HCT116 (cell line): ENCODE measurements around the gene PSME4. TPM values are rescaled to one million over a fixed set of nuclear protein-coding genes. Genes with fewer than 3 reads are reported as not detected.

ENCODE experiments used
- ATAC-seq: fragments of 200-7000 bp; cut with Tn5 transposase; 2 replicates; pipeline ENCODE4 v1.9.1; 2020; ENCODE audit warnings: mild to moderate bottlenecking, moderate library complexity
- BruUV-seq: library from RNA; stranded (reverse); fragments of 400-500 nt; replicated peaks from 2 replicates; lab custom pipeline; 2021; lab: Mats Ljungman, UMichigan
- CTCF ChIA-PET: fragments of 300-600 bp; sonication (Branson Sonifier 250); formaldehyde crosslinking; loops from one replicate; lab custom pipeline; 2021; ENCODE audit warnings: antibody characterized with exemption; lab: Charles Lee
- POLR2A ChIA-PET: fragments of 300-600, 350-600 bp; sonication (Branson Sonifier 250); formaldehyde crosslinking; loops from one replicate; lab custom pipeline; 2021; ENCODE audit warnings: antibody characterized with exemption; lab: Charles Lee
- RAD21 ChIA-PET, 2 experiments: fragments of 300-600 bp; sonication (Branson Sonifier 250); formaldehyde crosslinking; loops; one replicate each; lab custom pipeline; 2023; ENCODE audit warnings: low total read pairs in 2 of 2; ENCODE audit not compliant: uncharacterized antibody in 2 of 2, unreplicated experiment in 2 of 2, low non-redundant PET in 1 of 2; lab: Charles Lee
- DNase-seq: peaks from one replicate; pipeline ENCODE4 v3.0.0-alpha.2; 2010; ENCODE audit warnings: low read depth, low spot score
- H2AFZ ChIP-seq: fragments of 200-600 bp; shearing (Covaris generic), sonication (generic); 2 replicates; pipeline ENCODE4 v1.6.1; 2017; ENCODE audit warnings: low read depth, mixed run types, mixed read lengths, antibody characterized with exemption, low read length; ENCODE audit not compliant: poor library complexity, severe bottlenecking
- H3K27ac ChIP-seq: 2 replicates; pipeline ENCODE4 v1.5.1; 2012; ENCODE audit warnings: low read depth, low read length
- H3K27me3 ChIP-seq: fragments of 200-600 bp; sonication (generic); 2 replicates; pipeline ENCODE4 v1.6.1; 2016; ENCODE audit warnings: mixed run types, low read length, mixed read lengths; ENCODE audit not compliant: insufficient read depth
- H3K36me3 ChIP-seq, 2 experiments: fragments of 200-500 bp in 1 of 2; fragments of 200-600 bp in 1 of 2; sonication (Bioruptor generic) in 1 of 2; sonication (generic) in 1 of 2; 2 replicates each; pipeline versions ENCODE4 v1.5.1 to v1.6.1; 2014 to 2016; ENCODE audit warnings: low read length in 2 of 2, inconsistent platforms in 1 of 2, mixed read lengths in 1 of 2, mixed run types in 1 of 2; ENCODE audit not compliant: insufficient read depth in 2 of 2, control insufficient read depth in 1 of 2
- H3K4me1 ChIP-seq, 2 experiments: fragments of 200-600 bp in 1 of 2; sonication (generic) in 1 of 2; 2 replicates each; pipeline versions ENCODE4 v1.5.1 to v1.6.1; 2012 to 2017; ENCODE audit warnings: low read length in 2 of 2, inconsistent platforms in 1 of 2, mild to moderate bottlenecking in 1 of 2, mixed read lengths in 1 of 2, mixed run types in 1 of 2, moderate library complexity in 1 of 2; ENCODE audit not compliant: insufficient read depth in 2 of 2, control insufficient read depth in 1 of 2
- H3K4me2 ChIP-seq: fragments of 200-600 bp; sonication (generic); 2 replicates; pipeline ENCODE4 v1.6.1; 2017; ENCODE audit warnings: mixed run types, low read length, mixed read lengths
- H3K4me3 ChIP-seq, 2 experiments: fragments of 200-600 bp in 1 of 2; sonication (generic) in 1 of 2; replicated peaks in 1 of 2; 2 replicates each; pipeline ENCODE4 v1.5.1; 2011 to 2016; ENCODE audit warnings: low read length in 2 of 2, control low read depth in 1 of 2, low read depth in 1 of 2, mild to moderate bottlenecking in 1 of 2, mixed read lengths in 1 of 2, mixed run types in 1 of 2
- H3K79me2 ChIP-seq: fragments of 200-600 bp; sonication (generic); 2 replicates; pipeline ENCODE4 v1.6.1; 2017; ENCODE audit warnings: mild to moderate bottlenecking, mixed run types, low read length, moderate library complexity, mixed read lengths; ENCODE audit not compliant: insufficient read depth
- H3K9ac ChIP-seq: fragments of 200-600 bp; sonication (generic); 2 replicates; pipeline ENCODE4 v1.6.1; 2016; ENCODE audit warnings: low read length, mixed read lengths
- H3K9me2 ChIP-seq: fragments of 200-600 bp; sonication (generic), shearing (Covaris generic); 2 replicates; pipeline ENCODE4 v1.6.1; 2017; ENCODE audit warnings: mixed run types, mild to moderate bottlenecking, moderate library complexity; ENCODE audit not compliant: insufficient read depth
- H3K9me3 ChIP-seq, 2 experiments: fragments of 200-500 bp in 1 of 2; fragments of 200-600 bp in 1 of 2; sonication (Bioruptor generic) in 1 of 2; sonication (generic) in 1 of 2; 2 replicates each; pipeline ENCODE4 v1.6.1; 2014 to 2017; ENCODE audit warnings: low read length in 2 of 2, mixed read lengths in 2 of 2, inconsistent platforms in 1 of 2, low read depth in 1 of 2, mild to moderate bottlenecking in 1 of 2, mixed run types in 1 of 2, moderate library complexity in 1 of 2; ENCODE audit not compliant: control insufficient read depth in 1 of 2, insufficient read depth in 1 of 2
- H4K20me1 ChIP-seq: fragments of 200-600 bp; sonication (generic), shearing (Covaris generic); 2 replicates; pipeline ENCODE4 v1.6.1; 2017; ENCODE audit warnings: mixed run types, mild to moderate bottlenecking, moderate library complexity; ENCODE audit not compliant: insufficient read depth
- CEBPB ChIP-seq: IDR thresholded peaks from 2 replicates; pipeline ENCODE4 v1.6.1; 2012; ENCODE audit warnings: low read depth
- EZH2phosphoT487 ChIP-seq: fragments of 200-600 bp; IDR thresholded peaks from 2 replicates; pipeline ENCODE4 v1.6.1; 2018; ENCODE audit warnings: antibody characterized with exemption, borderline replicate concordance
- POLR2A ChIP-seq: IDR thresholded peaks from 2 replicates; pipeline ENCODE4 v1.7.0; 2011; ENCODE audit warnings: borderline replicate concordance; ENCODE audit not compliant: insufficient read depth, insufficient read length; ENCODE audit errors: extremely low read depth
- POLR2AphosphoS5 ChIP-seq: IDR thresholded peaks from 2 replicates; pipeline ENCODE4 v1.6.1; 2011; ENCODE audit warnings: mild to moderate bottlenecking, low read depth, low read length, moderate library complexity
- RAD21 ChIP-seq: IDR thresholded peaks from 2 replicates; pipeline ENCODE4 v1.6.1; 2012; ENCODE audit warnings: low read depth, mild to moderate bottlenecking
- SIN3A ChIP-seq: IDR thresholded peaks from 2 replicates; pipeline ENCODE4 v1.6.1; 2012; ENCODE audit warnings: low read depth
- SP1 ChIP-seq: IDR thresholded peaks from 2 replicates; pipeline ENCODE4 v1.6.1; 2012; ENCODE audit warnings: low read depth
- YY1 ChIP-seq: IDR thresholded peaks from 2 replicates; pipeline ENCODE4 v1.6.1; 2011; ENCODE audit warnings: low read length, low read depth, moderate library complexity, mild to moderate bottlenecking; ENCODE audit not compliant: insufficient replicate concordance; ENCODE audit errors: extremely low read depth
- ZFX ChIP-seq: fragments of 450-650 bp; IDR thresholded peaks from 2 replicates; pipeline ENCODE4 v1.6.1; 2017
- ZNF274 ChIP-seq: fragments of 200-500 bp; sonication (Bioruptor generic); IDR thresholded peaks from 2 replicates; pipeline ENCODE4 v1.6.1; 2014; ENCODE audit warnings: mild to moderate bottlenecking, low read depth, low read length, inconsistent platforms
- intact Hi-C: fragments of 100-400 bp; cut with micrococcal nuclease; formaldehyde crosslinking; loops from 2 replicates; pipeline ENCODE4 v1.10.0; 2022
- total RNA-seq: library from RNA; stranded (reverse); gene quantifications from one replicate; pipeline ENCODE4 v1.2.1, GENCODE V29; 2021; ENCODE audit not compliant: unreplicated experiment
- TF ChIP-seq, protein P1 (sequence below): IDR thresholded peaks from 2 replicates; pipeline ENCODE4 v1.6.1; 2012
- TF ChIP-seq, protein P2 (sequence below): IDR thresholded peaks from 2 replicates; pipeline ENCODE4 v1.6.1; 2011; ENCODE audit warnings: mild to moderate bottlenecking, low read length, moderate library complexity; ENCODE audit not compliant: insufficient replicate concordance; ENCODE audit errors: extremely low read depth
- TF ChIP-seq, protein P3 (sequence below): IDR thresholded peaks from 2 replicates; pipeline ENCODE4 v1.6.1; 2012; ENCODE audit warnings: low read depth
- TF ChIP-seq, protein P4 (sequence below): IDR thresholded peaks from 2 replicates; pipeline ENCODE4 v1.6.1; 2012

Gene PSME4
- total RNA-seq, 1 experiment from 2014 or later, result 53.2 TPM

DNA sequence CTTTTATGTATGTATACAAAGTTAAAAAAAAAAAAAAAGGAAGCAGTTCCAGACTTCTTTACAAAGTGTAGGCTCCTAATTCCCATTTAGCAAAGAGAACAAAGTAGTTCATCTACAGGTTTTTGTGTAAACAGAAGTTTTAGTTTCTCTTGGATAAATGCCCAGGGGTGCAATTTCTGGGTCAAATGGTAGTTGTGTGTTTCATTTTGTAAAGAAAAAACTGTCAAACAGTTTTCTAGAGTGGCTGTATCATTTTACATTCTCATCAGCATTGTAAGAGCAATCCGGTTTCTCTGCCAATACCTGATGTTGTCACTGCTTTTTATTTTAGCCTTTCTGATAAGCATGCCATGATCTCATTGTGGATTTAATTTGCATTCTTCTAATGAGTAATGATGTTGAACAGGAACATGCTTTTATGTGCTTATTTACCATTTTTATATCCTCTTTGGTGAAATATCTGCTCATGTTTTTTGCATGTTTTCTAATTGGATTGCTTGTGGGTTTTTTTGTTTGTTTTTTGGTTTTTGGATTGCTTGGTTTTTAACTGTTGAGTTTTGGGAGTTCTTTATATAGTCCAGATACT is 16.6 kb upstream of the PSME4 start:
- intact Hi-C loops, result no loop called here
- no peaks in the 10 kb centered on the region for H4K20me1 ChIP-seq
- H2AFZ ChIP-seq, result no peak overlapping the region
- H3K36me3 ChIP-seq, result no peaks in the 10 kb centered on the region
- no peak for ATAC-seq
- no peak overlapping the region for H3K9ac ChIP-seq
- no peaks in the 10 kb centered on the region; a peak in 1 of 4 replicates for H3K4me1 ChIP-seq
- ChIA-PET CTCF (no interaction called here), RAD21 (no interaction called here), POLR2A (no interaction called here)
- no peak overlapping the region for H3K4me3 ChIP-seq
- no peaks in the 10 kb centered on the region for H3K79me2 ChIP-seq
- H3K27me3 ChIP-seq, result no peaks in the 10 kb centered on the region
- no peaks in the 10 kb centered on the region for H3K9me3 ChIP-seq
- no peaks in the 10 kb centered on the region for H3K9me2 ChIP-seq
- no peak for DNase-seq
- TF ChIP-seq EZH2phosphoT487, result no peak
- no peak for TF ChIP-seq RAD21
- TF ChIP-seq POLR2A, result no peak
- TF ChIP-seq YY1, result no peak
- TF ChIP-seq ZFX, result no peak
- no peak for TF ChIP-seq SP1
- TF ChIP-seq, protein P1, sequence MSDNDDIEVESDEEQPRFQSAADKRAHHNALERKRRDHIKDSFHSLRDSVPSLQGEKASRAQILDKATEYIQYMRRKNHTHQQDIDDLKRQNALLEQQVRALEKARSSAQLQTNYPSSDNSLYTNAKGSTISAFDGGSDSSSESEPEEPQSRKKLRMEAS, result no peak
- TF ChIP-seq, protein P2, sequence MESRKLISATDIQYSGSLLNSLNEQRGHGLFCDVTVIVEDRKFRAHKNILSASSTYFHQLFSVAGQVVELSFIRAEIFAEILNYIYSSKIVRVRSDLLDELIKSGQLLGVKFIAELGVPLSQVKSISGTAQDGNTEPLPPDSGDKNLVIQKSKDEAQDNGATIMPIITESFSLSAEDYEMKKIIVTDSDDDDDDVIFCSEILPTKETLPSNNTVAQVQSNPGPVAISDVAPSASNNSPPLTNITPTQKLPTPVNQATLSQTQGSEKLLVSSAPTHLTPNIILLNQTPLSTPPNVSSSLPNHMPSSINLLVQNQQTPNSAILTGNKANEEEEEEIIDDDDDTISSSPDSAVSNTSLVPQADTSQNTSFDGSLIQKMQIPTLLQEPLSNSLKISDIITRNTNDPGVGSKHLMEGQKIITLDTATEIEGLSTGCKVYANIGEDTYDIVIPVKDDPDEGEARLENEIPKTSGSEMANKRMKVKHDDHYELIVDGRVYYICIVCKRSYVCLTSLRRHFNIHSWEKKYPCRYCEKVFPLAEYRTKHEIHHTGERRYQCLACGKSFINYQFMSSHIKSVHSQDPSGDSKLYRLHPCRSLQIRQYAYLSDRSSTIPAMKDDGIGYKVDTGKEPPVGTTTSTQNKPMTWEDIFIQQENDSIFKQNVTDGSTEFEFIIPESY, result no peak
- TF ChIP-seq, protein P3, sequence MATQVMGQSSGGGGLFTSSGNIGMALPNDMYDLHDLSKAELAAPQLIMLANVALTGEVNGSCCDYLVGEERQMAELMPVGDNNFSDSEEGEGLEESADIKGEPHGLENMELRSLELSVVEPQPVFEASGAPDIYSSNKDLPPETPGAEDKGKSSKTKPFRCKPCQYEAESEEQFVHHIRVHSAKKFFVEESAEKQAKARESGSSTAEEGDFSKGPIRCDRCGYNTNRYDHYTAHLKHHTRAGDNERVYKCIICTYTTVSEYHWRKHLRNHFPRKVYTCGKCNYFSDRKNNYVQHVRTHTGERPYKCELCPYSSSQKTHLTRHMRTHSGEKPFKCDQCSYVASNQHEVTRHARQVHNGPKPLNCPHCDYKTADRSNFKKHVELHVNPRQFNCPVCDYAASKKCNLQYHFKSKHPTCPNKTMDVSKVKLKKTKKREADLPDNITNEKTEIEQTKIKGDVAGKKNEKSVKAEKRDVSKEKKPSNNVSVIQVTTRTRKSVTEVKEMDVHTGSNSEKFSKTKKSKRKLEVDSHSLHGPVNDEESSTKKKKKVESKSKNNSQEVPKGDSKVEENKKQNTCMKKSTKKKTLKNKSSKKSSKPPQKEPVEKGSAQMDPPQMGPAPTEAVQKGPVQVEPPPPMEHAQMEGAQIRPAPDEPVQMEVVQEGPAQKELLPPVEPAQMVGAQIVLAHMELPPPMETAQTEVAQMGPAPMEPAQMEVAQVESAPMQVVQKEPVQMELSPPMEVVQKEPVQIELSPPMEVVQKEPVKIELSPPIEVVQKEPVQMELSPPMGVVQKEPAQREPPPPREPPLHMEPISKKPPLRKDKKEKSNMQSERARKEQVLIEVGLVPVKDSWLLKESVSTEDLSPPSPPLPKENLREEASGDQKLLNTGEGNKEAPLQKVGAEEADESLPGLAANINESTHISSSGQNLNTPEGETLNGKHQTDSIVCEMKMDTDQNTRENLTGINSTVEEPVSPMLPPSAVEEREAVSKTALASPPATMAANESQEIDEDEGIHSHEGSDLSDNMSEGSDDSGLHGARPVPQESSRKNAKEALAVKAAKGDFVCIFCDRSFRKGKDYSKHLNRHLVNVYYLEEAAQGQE, result no peak
- TF ChIP-seq CEBPB, result no peak
- TF ChIP-seq POLR2AphosphoS5, result no peak
- no peak for TF ChIP-seq SIN3A
- TF ChIP-seq ZNF274, result no peak
- TF ChIP-seq, protein P4, sequence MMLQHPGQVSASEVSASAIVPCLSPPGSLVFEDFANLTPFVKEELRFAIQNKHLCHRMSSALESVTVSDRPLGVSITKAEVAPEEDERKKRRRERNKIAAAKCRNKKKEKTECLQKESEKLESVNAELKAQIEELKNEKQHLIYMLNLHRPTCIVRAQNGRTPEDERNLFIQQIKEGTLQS, result no peak
- BruUV-seq, result no TSS peak
- no peak overlapping the region for H3K27ac ChIP-seq
- no peak overlapping the region for H3K4me2 ChIP-seq
